Upper lobe of left lung (tissue), 4 donors: ENCODE results near the gene RPS10.

Experiments used
- CTCF ChIP-seq, 6 experiments: fragments of 450-650 bp in 4 of 6; fragments of 200-600 bp in 2 of 6; sonication (generic) in 2 of 6; IDR thresholded peaks; one replicate each; pipeline ENCODE4 v1.5.1; 2016 to 2019; ENCODE audit warnings: antibody characterized with exemption in 6 of 6
- POLR2A ChIP-seq, 4 donors: fragments of 450-650 bp; IDR thresholded peaks; one replicate each; pipeline ENCODE4 v1.5.1; 2016 to 2017; ENCODE audit warnings: antibody characterized with exemption in 4 of 4, mild to moderate bottlenecking in 2 of 4

GRCh38 chr6:34463849-34464248, 38.0 kb upstream of the RPS10 start:
- no peak for TF ChIP-seq CTCF (IDR thresholded peaks at IDR 0.05)
- TF ChIP-seq POLR2A (IDR thresholded peaks at IDR 0.05): no peak
